ENCODE data around the gene GABBR2. TPM values are rescaled to one million over a fixed set of nuclear protein-coding genes. Genes with fewer than 3 reads are reported as not detected.

GABBR2 gene
- polyA plus RNA-seq, 1 donor (not counting 4 experiments of a cell fraction or from before 2014, with no cell fraction given), result 0.01 TPM

DNA sequence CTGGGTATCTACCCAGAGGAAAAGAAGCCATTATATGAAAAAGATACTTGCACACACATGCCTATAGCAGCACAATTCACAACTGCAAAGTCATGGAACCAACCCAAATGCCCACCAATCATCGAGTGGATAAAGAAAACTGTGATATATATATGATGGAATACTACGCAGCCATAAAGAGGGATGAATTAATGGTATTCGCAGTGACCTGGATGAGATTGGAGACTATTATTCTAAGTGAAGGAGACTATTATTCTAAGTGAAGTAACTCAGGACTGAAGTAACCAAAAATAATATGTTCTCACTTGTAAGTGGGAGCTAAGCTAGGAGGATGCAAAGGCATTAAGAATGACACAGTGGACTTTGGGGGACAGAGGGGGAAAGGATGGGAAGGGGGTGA, 30.0 kb upstream of the GABBR2 start:
- no peak for FAIRE-seq
- dilution Hi-C loops (cut with MboI; ENCODE audit: extremely low pct_ligation_motif_present, low sequenced_read_pairs), result no loop called here

DNA sequence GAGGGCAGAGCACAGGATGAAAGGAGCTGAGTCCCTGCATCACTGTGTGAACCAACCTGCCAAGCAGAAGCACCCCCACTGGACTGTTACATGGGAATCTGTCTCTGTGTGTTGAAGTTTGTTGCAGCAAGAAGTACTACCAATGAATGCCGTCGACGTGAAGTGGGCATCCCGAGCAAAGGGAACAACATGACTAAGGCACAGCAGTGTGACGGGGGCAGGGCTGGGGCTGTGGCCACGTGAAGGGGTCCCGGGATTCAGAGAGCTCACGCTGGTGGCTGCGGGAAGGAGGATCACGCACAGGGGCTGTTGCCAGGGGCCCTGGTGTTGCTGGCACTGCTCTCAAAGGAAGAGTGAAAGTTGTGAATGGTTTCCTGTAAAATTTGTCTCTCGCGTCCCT, 27.5 kb upstream of the GABBR2 start:
- dilution Hi-C loops (cut with MboI; ENCODE audit: extremely low pct_ligation_motif_present, low sequenced_read_pairs), result no loop called here

More for the DNA sequence above, 30.0 kb upstream of the GABBR2 start:
- Histone ChIP-seq H3K27me3 (ENCODE audit: control insufficient read depth, extremely low read depth, insufficient read depth, low read length) (no peaks in the 10 kb centered on the region), H3K27ac (ENCODE audit: control insufficient read depth, insufficient read depth, low read length) (no peak overlapping the region), H4K20me1 (ENCODE audit: control insufficient read depth, extremely low read depth, insufficient read depth, low read length) (no peaks in the 10 kb centered on the region), H3K36me3 (ENCODE audit: control insufficient read depth in 2 of 2, extremely low read depth in 1 of 2, insufficient read depth in 2 of 2, low read length in 2 of 2) (peaks cover 0 to 8% of the 10 kb centered on the region in 2 experiments), H3K4me3 (ENCODE audit: control insufficient read depth in 2 of 3, extremely low read depth in 1 of 3, insufficient read depth in 2 of 3, low read depth in 1 of 3, low read length in 3 of 3) (no peak overlapping the region), H3K9me3 (ENCODE audit: control insufficient read depth, low read depth, low read length) (no peaks in the 10 kb centered on the region), H3K9ac (ENCODE audit: control insufficient read depth, extremely low read depth, insufficient read depth, low read length) (no peak overlapping the region), H3K4me2 (ENCODE audit: control insufficient read depth, extremely low read depth, insufficient read depth, low read depth, low read length) (no peak overlapping the region), H3K9me1 (ENCODE audit: control insufficient read depth, extremely low read depth, insufficient read depth, low read length) (no peaks in the 10 kb centered on the region), H2AFZ (ENCODE audit: control insufficient read depth, low read length) (no peak overlapping the region), H3K79me2 (ENCODE audit: control insufficient read depth, insufficient read depth, low read length) (no peaks in the 10 kb centered on the region), H3K4me1 (ENCODE audit: control insufficient read depth, extremely low read depth, insufficient read depth, low read length) (peaks cover 7% of the 10 kb centered on the region)
- no peak for DNase-seq (ENCODE audit: low read depth, low spot score)
- TF ChIP-seq, protein P1, sequence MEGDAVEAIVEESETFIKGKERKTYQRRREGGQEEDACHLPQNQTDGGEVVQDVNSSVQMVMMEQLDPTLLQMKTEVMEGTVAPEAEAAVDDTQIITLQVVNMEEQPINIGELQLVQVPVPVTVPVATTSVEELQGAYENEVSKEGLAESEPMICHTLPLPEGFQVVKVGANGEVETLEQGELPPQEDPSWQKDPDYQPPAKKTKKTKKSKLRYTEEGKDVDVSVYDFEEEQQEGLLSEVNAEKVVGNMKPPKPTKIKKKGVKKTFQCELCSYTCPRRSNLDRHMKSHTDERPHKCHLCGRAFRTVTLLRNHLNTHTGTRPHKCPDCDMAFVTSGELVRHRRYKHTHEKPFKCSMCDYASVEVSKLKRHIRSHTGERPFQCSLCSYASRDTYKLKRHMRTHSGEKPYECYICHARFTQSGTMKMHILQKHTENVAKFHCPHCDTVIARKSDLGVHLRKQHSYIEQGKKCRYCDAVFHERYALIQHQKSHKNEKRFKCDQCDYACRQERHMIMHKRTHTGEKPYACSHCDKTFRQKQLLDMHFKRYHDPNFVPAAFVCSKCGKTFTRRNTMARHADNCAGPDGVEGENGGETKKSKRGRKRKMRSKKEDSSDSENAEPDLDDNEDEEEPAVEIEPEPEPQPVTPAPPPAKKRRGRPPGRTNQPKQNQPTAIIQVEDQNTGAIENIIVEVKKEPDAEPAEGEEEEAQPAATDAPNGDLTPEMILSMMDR (optimal IDR thresholded peaks at IDR 0.05 in 1 of 3, IDR thresholded peaks at IDR 0.05 in 1 of 3, conservative IDR thresholded peaks at IDR 0.05 in 1 of 3; ENCODE audit: extremely low read depth in 1 of 3, insufficient read depth in 2 of 3, low read length in 3 of 3), result no peak
- TF ChIP-seq EZH2 (IDR thresholded peaks at IDR 0.05; ENCODE audit: low read length), result no peak

More for the DNA sequence above, 27.5 kb upstream of the GABBR2 start:
- Histone ChIP-seq H3K9me1 (ENCODE audit: control insufficient read depth, extremely low read depth, insufficient read depth, low read length) (no peaks in the 10 kb centered on the region), H3K27ac (ENCODE audit: control insufficient read depth, insufficient read depth, low read length) (no peak overlapping the region), H4K20me1 (ENCODE audit: control insufficient read depth, extremely low read depth, insufficient read depth, low read length) (no peaks in the 10 kb centered on the region), H3K9ac (ENCODE audit: control insufficient read depth, extremely low read depth, insufficient read depth, low read length) (no peak overlapping the region), H3K4me2 (ENCODE audit: control insufficient read depth, extremely low read depth, insufficient read depth, low read depth, low read length) (no peak overlapping the region), H2AFZ (ENCODE audit: control insufficient read depth, low read length) (no peak overlapping the region), H3K79me2 (ENCODE audit: control insufficient read depth, insufficient read depth, low read length) (no peaks in the 10 kb centered on the region), H3K27me3 (ENCODE audit: control insufficient read depth, extremely low read depth, insufficient read depth, low read length) (no peaks in the 10 kb centered on the region), H3K4me3 (ENCODE audit: control insufficient read depth in 2 of 3, extremely low read depth in 1 of 3, insufficient read depth in 2 of 3, low read depth in 1 of 3, low read length in 3 of 3) (no peak overlapping the region), H3K9me3 (ENCODE audit: control insufficient read depth, low read depth, low read length) (no peaks in the 10 kb centered on the region), H3K36me3 (ENCODE audit: control insufficient read depth in 2 of 2, extremely low read depth in 1 of 2, insufficient read depth in 2 of 2, low read length in 2 of 2) (peaks cover 3 to 8% of the 10 kb centered on the region in 2 experiments), H3K4me1 (ENCODE audit: control insufficient read depth, extremely low read depth, insufficient read depth, low read length) (peaks cover 12% of the 10 kb centered on the region)
- TF ChIP-seq, protein P1 (optimal IDR thresholded peaks at IDR 0.05 in 1 of 3, IDR thresholded peaks at IDR 0.05 in 1 of 3, conservative IDR thresholded peaks at IDR 0.05 in 1 of 3; ENCODE audit: extremely low read depth in 1 of 3, insufficient read depth in 2 of 3, low read length in 3 of 3), result no peak
- TF ChIP-seq EZH2 (IDR thresholded peaks at IDR 0.05; ENCODE audit: low read length), result no peak
- FAIRE-seq, result no peak
- no peak for DNase-seq (ENCODE audit: low read depth, low spot score)
